ENCODE data around the gene ZNF8. TPM values are rescaled to one million over a fixed set of nuclear protein-coding genes. Genes with fewer than 3 reads are reported as not detected.

The ZNF8 gene
- total and polyA plus RNA-seq, 2 of the 4 experiments (the other 2 are of a cell fraction) = 2.1 to 3.9 TPM

- H3K23ac ChIP-seq (ENCODE audit: low read depth, low read length) = no peak overlapping the region
- H3K18ac ChIP-seq (ENCODE audit: low read depth, low read length) = no peak overlapping the region
- H3K9me1 ChIP-seq (ENCODE audit: insufficient read depth, low read length) = peaks cover 5% of the 10 kb centered on the region; the same call in 1 of the 2 replicates
- H2BK15ac ChIP-seq (ENCODE audit: low read depth, low read length) = no peak overlapping the region
- no peak overlapping the region for H4K91ac ChIP-seq (ENCODE audit: insufficient read depth, low read depth, low read length)
- no peak overlapping the region for H3K4me2 ChIP-seq (ENCODE audit: low read depth, low read length)
- no TSS peak for BruUV-seq (replicated peaks)
- no peaks in the 10 kb centered on the region; the same call in 1 of the 2 replicates for H3K27me3 ChIP-seq (ENCODE audit: control insufficient read depth, insufficient read depth, low read length)
- intact Hi-C loops (cut with micrococcal nuclease) (no loop called here), in situ Hi-C loops (cut with MboI; ENCODE audit: low sequenced_read_pairs) (no loop called here), dilution Hi-C loops (cut with HindIII; ENCODE audit: low sequenced_read_pairs, unreplicated experiment) (no loop called here)
- peaks cover 8% of the 10 kb centered on the region for H4K20me1 ChIP-seq (ENCODE audit: insufficient read depth, low read length)
- H3K9ac ChIP-seq (ENCODE audit: low read depth, low read length) = no peak overlapping the region
- H3K9me3 ChIP-seq (ENCODE audit: control insufficient read depth, insufficient read depth, low read length) = no peaks in the 10 kb centered on the region
- ATAC-seq (ENCODE audit: low read depth) (no peak), DNase-seq (no peak)
- no peak overlapping the region for H3K14ac ChIP-seq (replicated peaks; ENCODE audit: low read depth, low read length)
- TF ChIP-seq MAFK (IDR thresholded peaks at IDR 0.05; ENCODE audit: low read depth, low read length) (no peak), MXI1 (IDR thresholded peaks at IDR 0.05; ENCODE audit: borderline replicate concordance, low read depth, low read length) (no peak), POLR2A (IDR thresholded peaks at IDR 0.05; ENCODE audit: low read depth, low read length) (no peak), BHLHE40 (IDR thresholded peaks at IDR 0.05; ENCODE audit: low read depth, low read length) (no peak), USF2 (IDR thresholded peaks at IDR 0.05; ENCODE audit: low read depth, low read length) (no peak), NFE2L2 (IDR thresholded peaks at IDR 0.05; ENCODE audit: low read depth, low read length) (no peak)
- peaks cover 9 to 46% of the 10 kb centered on the region in 2 experiments for H3K79me1 ChIP-seq (ENCODE audit: low read depth in 1 of 2, low read length in 2 of 2)
- H2AK5ac ChIP-seq (ENCODE audit: low read depth, low read length) = no peak overlapping the region
- H3K36me3 ChIP-seq (ENCODE audit: control insufficient read depth, insufficient read depth, low read length) = peaks cover 11% of the 10 kb centered on the region; the same call in 1 of the 2 replicates
- no peak overlapping the region for H3K56ac ChIP-seq (ENCODE audit: extremely low read depth, insufficient read depth, low read length)
- ChIA-PET POLR2A (ENCODE audit: unreplicated experiment) (no interaction called here), CTCF (no interaction called here)
- H4K5ac ChIP-seq (ENCODE audit: low read depth, low read length) = no peak overlapping the region
- peaks cover 4% of the 10 kb centered on the region for H3K4me1 ChIP-seq (ENCODE audit: control insufficient read depth, insufficient read depth, low read length)
- no peak overlapping the region for H2BK20ac ChIP-seq (ENCODE audit: low read depth, low read length)
- no peak overlapping the region for H3K27ac ChIP-seq (ENCODE audit: insufficient read depth, low read length)
- no peak overlapping the region for H4K8ac ChIP-seq (ENCODE audit: low read depth in 2 of 2, low read length in 2 of 2)
- no peak overlapping the region for H2AFZ ChIP-seq (replicated peaks; ENCODE audit: low read length, poor library complexity)
- H2BK5ac ChIP-seq (ENCODE audit: low read depth, low read length, poor library complexity, severe bottlenecking) = no peak overlapping the region
- no peak overlapping the region for H2AK9ac ChIP-seq (replicated peaks; ENCODE audit: low read depth, low read length, poor library complexity)
- no peak overlapping the region for H3K4me3 ChIP-seq (ENCODE audit: insufficient read depth, low read depth, low read length)
- H3K4ac ChIP-seq (ENCODE audit: low read depth, low read length) = no peak overlapping the region
- WGBS, 2 experiments (ENCODE audit: extremely low coverage in 2 of 2, insufficient read length in 1 of 2) = 85% methylated on average over 23 of the region's 34 CpGs; no CpG with 5 or more reads in 1 of the 2 experiments
- no peak overlapping the region for H2BK120ac ChIP-seq (ENCODE audit: low read depth, low read length)
Observed at GRCh38 chr19:58350871-58351557, 72.3 kb downstream of the ZNF8 start.
